NOMO-1 treated with dmso at 0.1 percent for 144 hours (cell line): ENCODE measurements around the gene GOLM1.

ENCODE experiments used
- DNase-seq: peaks from one replicate; lab custom pipeline; 2025; ENCODE audit not compliant: unreplicated experiment; lab: John Stamatoyannopoulos, UW

Gene GOLM1

GRCh38 chr9:85994191-85994590, 105.2 kb downstream of the GOLM1 start:
- DNase-seq: no peak

DNA sequence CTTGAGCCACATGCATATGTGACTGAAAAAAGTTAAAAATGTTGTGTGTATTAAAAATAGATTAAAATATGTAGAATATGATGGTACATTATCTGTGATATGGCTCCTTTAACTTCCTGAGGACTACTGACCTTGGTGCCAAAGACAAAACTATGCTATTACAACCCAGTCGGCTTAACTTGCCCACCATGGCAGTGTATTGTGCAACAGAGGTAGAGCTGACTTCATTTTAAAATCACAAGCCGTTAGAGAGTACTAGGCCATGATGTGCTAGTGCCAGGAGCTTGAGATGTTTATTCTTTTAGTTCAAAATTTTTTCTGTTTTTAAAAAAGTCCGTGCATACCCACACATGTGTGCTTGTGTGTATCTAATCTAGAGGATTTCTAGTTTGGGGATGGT, 112.1 kb downstream of the GOLM1 start:
- DNase-seq: no peak

DNA sequence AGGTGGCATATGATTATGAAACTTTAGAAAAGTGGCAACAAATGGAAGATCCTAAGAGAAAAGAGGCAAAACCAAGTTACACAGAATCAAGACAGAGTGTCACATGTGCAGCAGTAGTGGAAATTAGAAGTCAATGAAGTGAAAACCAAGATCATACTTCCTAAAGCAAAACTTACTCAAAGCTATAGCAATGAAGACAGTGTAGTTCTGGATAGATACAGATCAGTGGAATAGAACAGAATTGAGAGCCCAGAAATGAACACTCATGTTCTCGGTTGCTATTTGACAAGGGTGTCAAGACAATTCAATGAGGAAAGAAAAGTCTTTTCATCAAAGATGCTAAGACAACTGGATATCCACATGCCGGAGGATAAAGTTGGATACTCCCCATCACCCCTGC, 114.9 kb downstream of the GOLM1 start:
- no peak for DNase-seq

DNA sequence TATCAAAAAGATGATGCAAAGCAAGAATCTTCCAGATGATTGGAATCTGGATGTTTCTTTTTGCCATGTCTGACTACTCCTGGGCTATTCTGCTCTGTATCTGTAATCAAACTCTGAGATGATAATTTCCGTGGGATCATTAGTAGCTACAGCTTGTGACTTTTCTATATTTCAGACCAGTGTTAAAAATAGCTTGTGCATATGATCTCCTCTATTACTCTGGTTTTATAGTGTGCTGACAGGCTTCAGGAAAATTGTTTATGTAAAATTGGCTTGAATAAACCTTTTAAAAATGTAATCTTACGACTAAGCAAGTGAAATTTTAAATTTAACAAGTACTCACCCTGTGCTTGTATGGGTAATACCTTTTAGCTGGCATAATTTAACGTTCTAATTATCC, 118.0 kb downstream of the GOLM1 start:
- no peak for DNase-seq

DNA sequence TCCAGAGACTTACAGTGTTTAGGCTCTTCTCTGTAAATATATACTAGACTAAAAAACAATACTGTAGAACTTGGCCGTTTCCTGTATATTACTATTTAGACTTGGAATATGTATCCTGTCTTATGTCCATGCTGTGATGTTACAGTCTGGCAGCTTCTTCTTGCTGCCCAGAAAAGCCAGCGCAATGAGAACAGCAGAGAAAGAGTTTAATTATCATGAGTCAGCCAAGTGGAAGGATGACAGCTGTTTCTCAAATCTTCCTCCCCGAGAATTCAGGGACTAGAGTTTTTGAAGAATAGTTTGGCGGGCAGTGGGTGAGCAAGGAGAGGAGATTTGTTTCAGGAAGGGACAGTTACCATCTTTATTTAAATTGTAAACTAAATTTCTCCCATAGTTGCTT, 120.9 kb downstream of the GOLM1 start:
- DNase-seq: no peak
